ENCODE results near the gene MCC. TPM values are rescaled to one million over a fixed set of nuclear protein-coding genes. Genes with fewer than 3 reads are reported as not detected.

MCC gene
- total RNA-seq, 1 donor from 2014 or later: 31.9 TPM

DNA sequence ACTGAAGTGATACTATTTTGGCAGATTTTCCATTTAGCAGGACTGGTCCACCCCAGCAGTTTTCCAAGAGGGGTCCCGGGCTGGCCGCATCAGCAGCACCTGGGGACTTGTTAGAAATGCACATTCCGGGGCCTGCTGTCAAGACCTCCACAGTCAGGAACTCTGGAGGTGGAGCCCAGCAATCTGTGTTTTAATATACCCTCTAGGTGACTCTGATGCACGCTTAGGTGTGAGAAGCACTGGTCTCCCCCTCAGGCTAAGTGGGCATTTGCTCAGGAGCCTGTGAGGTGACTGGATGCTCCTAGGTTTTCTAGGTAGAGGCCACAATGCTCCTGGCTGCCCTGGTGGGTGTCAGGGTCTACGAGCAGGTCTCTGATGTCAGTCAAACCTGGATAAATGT lies 430.0 kb downstream of the MCC start:
- intact Hi-C loops (cut with DNase I): no loop called here
- DNase-seq (ENCODE audit: missing footprints) (no peak), ATAC-seq (no peak)

DNA sequence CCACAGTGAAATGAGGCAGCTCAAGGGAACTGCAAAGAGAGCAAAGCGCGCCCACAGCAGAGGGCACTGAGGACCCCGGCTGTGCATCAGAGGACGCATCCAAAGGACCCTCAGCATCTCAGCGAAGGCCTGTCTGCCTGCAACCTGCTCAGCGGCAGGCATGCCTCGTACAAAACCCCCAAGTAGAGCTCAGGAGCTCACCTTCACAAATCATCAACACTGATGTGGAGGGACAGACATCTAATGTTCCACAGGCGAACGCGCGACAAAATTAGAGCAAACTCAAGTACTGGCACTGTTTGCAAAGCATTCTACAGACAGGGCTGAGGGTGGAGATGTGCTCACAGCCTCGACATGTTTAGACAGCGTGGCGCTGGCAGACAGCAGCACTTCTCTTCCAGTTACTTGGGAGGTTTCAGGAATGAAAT lies 430.7 kb downstream of the MCC start:
- DNase-seq (ENCODE audit: missing footprints) (no peak), ATAC-seq (no peak)
- intact Hi-C loops (cut with DNase I): no loop called here

DNA sequence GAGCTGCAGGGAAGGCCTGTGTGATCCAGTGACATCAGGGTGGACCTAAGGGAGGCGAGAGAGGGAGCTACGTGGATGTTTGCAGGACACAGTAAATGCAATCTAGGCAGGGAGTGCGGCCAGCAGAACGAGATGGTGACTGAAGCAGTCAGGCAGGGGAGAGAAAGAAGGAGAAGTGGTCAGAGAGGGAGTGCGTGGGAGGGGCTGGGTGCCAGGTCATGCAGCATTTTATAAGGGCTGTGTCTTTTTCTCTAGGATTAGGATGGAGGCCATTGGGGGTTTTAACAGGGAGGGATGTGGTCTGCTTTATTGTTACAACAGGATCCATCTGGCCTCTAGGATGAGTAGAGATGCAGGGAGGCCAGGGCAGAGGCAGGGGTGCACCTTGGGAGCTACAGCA lies 431.3 kb downstream of the MCC start:
- DNase-seq (ENCODE audit: missing footprints): no peak
- intact Hi-C loops (cut with DNase I): no loop called here
- no peak for ATAC-seq

DNA sequence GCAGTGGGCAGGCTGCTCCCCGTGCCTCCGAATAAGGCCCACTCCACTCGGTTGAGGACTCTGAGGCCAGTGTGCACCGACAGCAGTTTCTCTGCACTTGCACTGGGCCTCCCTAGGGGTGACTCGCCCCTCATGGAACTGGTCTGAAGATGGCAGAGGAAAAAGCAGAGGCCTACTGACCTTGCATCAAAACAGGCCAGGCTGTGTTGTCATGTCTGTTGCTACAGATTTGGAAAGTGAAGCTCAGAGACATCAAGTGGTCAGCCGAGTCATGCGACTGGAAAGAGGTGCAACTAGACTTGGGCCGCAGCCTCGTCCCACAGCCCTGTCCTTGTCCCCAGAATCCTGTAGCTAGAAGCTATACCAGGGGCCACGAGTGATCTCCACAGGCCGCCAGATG lies 433.4 kb downstream of the MCC start:
- intact Hi-C loops (cut with DNase I): no loop called here
- ATAC-seq: no peak

DNA sequence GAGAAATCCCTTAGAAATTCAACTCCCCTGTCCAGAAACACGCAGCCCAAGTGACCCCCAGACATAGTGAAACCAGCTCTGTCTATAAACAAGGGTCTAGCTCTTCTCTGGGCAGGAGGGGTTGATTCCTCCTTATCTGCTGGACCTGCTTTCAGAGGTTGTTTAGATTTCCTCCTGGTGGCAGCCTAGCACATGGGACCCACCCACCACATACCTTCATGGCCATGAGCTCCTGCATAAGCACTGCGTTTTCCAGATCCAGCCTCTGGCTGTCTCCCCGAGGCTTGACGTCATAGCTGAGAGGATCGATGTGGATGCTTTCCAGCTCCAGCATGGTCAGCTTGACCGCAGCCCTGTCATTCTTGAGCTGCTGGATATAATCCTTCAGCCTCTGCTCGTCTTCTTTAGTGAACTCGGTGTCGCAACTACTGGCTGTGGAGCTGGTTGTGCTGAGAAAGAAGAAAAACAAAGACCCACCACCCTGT lies 434.7 kb downstream of the MCC start:
- intact Hi-C loops (cut with DNase I): no loop called here
- ATAC-seq (peak; percentile 33), DNase-seq (ENCODE audit: missing footprints) (no peak)

More for the DNA sequence above, 433.4 kb downstream of the MCC start:
- no peak for DNase-seq (ENCODE audit: missing footprints)

DNA sequence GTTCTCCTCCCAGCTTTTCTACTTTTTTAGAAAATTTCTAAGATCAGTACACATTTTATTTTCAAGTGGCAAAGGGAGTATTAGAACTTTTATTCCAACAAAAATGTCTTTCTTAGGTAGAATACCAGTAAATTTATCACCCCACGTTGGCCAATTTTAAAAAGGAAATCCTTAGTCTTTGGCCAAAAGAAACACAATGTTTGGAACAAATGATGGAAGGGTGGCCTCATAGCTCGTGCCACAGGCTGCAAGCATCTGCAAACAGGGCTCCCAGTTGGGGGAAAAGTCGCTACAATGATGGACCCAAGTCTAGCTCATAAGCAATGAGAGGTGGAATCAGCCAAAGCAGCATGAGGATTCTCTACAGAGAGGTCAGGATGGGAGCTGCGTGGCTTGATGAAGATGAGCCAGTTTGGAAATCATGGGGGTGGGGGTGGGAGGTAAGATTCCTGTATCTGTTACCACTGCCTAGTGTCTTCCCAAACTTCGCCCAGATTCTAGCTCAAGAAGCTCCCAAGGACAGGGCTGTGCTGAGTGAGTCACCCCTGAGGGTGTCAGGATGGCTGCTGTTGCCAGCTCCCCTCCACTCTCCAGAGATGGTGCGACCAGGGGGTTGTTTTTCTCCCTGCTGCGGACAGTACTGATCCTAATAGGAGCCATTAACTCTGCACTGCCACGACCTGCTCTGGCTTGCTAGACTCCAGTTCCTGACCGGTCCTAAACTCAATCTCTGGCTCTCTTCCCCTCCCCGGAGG lies 436.0 kb downstream of the MCC start:
- DNase-seq (ENCODE audit: missing footprints) (no peak), ATAC-seq (no peak)
- intact Hi-C loops (cut with DNase I): no loop called here

DNA sequence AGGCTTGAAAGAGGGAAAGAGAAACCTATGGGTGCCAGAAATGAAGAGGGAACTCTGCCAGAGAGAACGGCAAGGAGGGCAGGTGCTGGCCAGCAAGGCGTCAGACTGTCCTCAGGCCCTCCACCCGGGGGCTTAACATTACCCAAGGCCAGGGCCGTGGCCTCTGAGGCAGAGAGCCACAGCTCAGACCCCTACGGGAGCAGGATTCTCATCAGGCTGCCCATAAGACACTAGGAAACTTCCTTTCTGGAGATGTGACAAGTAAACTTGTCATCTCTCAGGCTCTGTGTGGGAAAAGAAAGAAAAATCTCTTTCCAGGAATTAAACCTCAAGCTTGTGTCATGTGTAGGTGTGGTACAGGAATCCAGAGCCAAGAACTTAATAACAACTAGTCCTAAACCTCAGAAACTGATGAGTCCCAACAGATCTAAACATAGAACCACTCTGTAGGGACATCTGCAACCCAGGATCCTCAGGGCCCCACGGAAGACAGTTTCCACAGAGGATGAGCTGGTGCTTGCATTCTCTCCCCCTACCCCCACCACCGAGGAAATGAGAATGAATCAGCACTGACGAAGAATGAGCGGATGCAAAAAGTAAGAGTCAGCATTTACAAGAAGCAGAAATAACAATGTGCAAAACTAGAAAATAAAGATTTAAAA lies 437.4 kb downstream of the MCC start:
- ATAC-seq: peak; percentile 57
- intact Hi-C loops (cut with DNase I): no loop called here

DNA sequence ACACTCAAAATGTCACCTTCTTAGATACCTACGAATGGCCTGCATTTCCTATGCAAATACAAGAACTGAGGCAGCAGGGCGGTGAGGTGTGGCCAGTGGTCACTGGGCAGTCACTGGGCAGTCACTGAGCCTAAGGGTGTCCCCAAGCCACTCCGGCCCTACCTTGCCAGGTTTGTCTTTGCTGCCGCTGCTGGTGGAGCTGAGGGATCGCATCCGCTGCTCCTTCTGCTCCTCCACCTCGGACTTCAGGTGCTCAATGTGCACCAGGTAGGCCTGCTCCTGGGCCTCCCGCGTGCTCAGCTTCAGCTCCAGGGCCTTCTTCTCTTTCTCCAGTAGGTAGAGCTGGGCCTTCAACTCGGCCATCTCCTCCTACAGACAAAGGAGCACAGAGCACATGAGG lies 439.3 kb downstream of the MCC start:
- DNase-seq (ENCODE audit: missing footprints) (no peak), ATAC-seq (no peak)
- intact Hi-C loops (cut with DNase I): no loop called here

More for the DNA sequence above, 437.4 kb downstream of the MCC start:
- no peak for DNase-seq (ENCODE audit: missing footprints)

DNA sequence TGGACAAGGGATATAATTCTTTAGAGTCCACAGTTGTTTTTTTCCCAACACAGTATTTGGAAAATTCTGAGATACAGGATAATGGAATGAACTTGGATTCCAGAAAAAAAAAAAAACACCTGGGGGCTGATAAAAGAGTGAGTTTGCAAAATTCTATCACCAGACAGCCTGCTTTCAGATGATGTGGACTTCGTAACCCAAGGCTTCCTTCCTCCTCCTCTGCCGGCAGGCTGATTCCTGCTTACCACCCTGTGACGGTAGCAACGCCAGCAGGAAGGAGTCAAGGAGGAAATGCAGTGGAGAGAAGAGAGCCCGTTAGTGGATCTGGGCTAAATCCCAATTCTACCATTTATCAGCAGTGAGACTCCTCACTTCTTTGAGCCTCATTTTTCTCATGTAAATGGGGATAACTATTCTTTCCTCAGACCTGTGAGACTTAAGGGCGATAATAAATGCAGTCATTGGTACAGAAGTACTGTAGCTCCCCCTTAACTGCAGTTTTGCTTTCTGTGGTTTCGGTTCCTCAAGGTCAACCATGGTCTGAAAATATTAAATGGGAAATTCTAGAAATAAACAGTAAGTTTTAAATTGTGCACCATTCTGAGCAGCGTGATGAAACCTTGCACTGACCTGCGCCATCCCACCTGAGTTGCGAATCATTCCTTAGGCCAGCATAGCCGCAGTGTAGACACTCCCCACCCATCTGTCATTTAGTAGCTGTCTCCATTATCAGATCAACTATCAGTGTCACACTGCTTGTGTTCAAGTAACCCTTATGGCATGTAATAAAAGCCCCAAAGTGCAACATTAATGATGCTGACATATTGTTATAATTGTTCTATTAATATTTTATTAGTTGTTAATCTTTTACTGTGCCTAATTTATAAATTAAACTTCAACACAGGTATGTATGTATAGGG lies 440.3 kb downstream of the MCC start:
- ATAC-seq (no peak), DNase-seq (ENCODE audit: missing footprints) (no peak)

DNA sequence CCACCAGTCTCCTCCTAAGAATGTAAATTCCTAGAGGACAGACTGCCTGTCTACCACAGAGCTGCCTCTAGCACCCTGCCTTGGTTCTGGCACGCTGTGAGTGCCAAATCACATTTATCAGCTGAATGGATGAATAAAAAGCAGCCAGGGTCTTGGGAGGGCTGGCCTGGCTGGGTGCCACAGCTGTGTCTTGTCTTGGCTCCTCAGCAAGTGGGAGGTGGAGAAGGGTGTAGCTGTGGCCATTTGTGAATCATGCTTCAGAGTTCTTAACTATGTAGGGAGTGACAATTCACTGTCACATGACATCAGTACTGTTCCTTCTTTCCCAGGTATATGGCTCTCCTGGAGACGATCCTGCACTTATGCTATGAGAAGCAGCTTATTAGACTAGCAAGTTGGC lies 441.0 kb downstream of the MCC start:
- intact Hi-C loops (cut with DNase I): no loop called here
- ATAC-seq: no peak

More for the DNA sequence above, 440.3 kb downstream of the MCC start:
- intact Hi-C loops (cut with DNase I): no loop called here

DNA sequence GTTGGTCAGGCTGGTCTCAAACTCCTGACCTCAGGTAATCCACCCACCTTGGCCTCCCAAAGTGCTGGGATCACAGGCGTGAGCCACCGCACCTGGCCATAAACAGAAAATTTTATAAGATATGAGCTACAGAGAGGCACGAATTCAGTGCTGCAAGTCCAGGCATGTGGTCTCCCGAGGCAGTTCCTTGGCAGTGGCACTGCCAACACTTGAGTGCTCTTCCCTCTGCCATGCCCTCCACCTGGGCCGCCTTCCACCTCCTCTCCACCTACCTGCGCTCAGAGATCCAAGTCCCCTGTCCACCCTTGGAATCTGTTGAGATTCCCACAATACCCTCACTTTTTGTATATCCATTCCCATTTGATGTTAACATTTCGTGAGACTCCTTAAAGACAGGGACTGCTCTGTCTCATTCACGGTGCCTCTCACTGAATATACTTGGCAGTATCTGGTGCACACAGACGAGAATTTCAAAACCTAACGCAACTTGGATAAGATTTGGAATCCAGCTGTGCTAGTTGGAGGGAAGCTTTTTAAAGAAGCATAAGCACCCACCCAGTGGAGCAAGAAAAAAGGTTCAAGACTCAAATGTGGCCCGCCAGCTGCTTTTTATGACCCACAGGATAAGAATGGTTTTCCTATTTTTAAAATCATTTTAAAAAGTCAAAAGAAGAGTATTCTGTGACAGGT lies 443.3 kb downstream of the MCC start:
- no peak for DNase-seq (ENCODE audit: missing footprints)
- intact Hi-C loops (cut with DNase I): loop anchor here (5.0 kb wide), 2 partner anchors 42 to 282 kb away; no protein-coding TSS in a partner anchor
- peak; percentile 37 for ATAC-seq

More for the DNA sequence above, 441.0 kb downstream of the MCC start:
- no peak for DNase-seq (ENCODE audit: missing footprints)

DNA sequence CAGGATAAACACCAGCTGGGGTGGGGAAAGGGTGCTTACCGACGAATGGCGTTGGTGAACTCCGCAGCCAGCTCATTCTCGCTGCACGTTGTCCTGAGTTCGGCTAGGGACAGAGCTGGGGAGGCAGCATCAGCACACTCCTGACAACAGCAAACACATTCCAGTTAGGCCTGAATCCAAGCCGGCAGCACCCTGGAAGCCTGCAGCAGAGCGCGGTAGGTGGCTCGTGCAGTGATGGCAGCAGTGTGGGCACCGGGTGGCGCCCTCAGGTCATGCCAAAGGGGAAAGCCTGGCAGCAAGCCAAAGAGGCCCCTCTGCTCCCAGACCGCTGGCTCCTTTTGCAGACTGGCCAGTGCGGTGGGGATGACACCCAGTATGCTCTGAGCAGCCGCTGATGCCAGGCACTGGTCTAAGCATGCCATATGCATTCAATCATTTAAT lies 444.7 kb downstream of the MCC start:
- peak; percentile 82 for DNase-seq (ENCODE audit: missing footprints)
- intact Hi-C loops (cut with DNase I): loop anchor here (5.0 kb wide), 2 partner anchors 44 to 284 kb away; no protein-coding TSS in a partner anchor
- ATAC-seq: peak; percentile 90

DNA sequence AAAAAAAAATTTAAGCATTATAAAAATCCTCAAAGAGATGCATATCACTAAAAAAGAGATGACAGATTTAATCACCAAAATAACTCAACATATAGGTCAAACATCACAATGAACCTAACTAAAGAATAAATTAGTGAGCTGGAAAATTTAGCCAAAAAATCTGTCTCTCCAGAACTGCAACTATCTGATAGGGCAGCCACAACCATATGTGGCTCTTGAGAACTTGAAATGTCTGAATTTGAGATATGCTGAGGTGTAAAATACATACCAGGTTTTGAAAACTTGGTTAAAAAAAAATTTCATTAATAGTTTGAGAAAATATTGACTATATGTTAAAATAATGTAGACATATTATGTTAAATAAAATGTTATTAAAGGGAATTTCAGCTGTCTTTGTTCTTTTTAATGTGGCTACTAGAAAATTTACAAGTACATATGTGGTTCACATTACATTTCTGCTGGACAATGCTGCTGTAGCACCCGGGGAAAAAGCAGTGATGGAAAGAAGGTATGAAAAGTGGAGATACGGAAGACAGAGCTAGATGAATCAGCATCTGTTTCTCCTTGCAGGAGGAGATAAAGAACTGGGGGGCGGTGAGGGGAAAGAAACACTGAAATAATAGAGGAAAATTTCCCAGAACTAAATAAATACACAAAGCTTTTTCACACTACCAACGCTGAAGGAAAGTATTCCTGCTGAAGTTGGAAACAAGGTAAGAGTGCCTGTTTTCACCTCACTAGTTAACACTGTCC lies 445.6 kb downstream of the MCC start:
- no peak for ATAC-seq
- DNase-seq (ENCODE audit: missing footprints): no peak
- intact Hi-C loops (cut with DNase I): loop anchor here (5.0 kb wide), 2 partner anchors 45 to 285 kb away; no protein-coding TSS in a partner anchor

DNA sequence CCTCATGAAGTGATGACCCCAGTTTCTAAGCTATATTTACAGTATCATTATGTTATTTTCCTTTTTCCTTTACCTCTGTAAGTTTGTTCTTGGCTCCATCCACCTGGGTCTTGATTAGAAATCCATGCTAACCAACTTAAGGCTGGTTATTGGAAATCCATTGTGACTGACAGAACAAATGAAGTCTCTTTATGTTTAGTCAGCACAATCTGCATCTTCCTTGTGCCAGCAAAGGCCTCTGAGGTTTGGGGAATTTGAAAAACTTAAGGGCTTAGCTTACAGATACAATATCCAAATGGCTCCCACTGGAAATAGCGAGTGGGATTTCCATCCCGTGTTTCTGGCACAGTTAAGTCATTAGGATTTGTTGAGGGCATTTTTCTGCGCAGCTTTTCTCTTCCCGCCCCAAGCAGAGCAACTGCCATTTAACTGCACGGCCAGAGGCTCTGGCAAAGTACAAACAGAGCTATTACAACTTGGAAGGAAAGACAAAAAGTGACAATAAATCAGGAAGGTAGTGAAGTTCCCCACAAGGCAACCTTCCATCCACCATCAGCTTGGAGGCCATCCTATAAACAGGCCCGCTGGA lies 447.5 kb downstream of the MCC start:
- intact Hi-C loops (cut with DNase I): loop anchor here (5.0 kb wide), 2 partner anchors 47 to 287 kb away; no protein-coding TSS in a partner anchor
- DNase-seq (ENCODE audit: missing footprints): no peak
- no peak for ATAC-seq

DNA sequence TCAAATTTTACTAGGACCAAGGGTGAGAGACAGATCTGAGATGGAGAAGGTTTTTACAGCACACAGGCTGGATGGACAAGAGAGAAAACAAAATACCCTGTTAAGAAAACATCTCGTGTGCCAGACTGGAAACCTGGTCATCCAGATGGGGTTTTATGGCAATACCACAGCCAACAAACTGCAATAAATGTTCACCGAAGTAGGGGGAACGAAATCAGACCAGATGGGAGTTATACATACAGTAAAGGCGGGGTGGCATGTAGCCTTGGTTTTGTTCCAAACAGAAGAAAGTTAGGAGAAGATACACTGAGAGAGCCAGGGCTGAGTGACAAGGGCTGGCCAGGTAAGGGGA lies 448.3 kb downstream of the MCC start:
- DNase-seq (ENCODE audit: missing footprints) (no peak), ATAC-seq (no peak)
- intact Hi-C loops (cut with DNase I): loop anchor here (5.0 kb wide), 2 partner anchors 47 to 287 kb away; no protein-coding TSS in a partner anchor

DNA sequence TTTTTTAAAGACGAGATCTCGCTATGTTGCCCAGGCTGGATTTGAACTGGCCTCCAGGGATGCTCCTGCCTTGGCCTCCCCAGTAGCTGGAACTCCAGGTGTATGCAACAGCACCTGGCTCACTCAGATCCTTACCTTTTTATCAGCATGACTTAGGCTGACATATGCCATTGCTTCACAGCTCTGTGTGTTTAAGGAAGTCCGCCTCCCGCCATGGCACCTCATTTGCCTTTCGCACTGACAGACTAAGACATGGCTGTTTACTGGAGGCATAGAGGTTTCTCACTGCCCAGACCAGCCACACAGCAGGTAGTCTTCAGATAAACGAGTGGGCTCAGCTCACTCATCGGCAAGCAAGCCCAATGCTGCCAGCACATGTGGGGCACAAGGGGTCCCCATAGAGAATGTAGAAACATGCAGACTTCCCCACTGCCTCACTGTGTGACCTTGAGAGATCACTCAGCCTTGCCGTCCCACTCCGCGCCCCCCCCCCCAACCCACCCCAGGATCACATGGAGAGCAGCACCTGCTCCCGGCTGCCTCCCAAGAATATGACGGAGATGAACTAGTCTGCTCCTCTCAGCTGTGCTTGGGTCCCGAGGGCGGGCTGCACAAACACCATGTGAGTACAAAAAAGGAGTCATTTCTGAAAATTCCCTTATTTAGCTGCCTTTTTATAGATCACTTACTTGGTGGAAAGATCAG lies 448.9 kb downstream of the MCC start:
- intact Hi-C loops (cut with DNase I): no loop called here
- ATAC-seq: no peak
- DNase-seq (ENCODE audit: missing footprints): no peak

DNA sequence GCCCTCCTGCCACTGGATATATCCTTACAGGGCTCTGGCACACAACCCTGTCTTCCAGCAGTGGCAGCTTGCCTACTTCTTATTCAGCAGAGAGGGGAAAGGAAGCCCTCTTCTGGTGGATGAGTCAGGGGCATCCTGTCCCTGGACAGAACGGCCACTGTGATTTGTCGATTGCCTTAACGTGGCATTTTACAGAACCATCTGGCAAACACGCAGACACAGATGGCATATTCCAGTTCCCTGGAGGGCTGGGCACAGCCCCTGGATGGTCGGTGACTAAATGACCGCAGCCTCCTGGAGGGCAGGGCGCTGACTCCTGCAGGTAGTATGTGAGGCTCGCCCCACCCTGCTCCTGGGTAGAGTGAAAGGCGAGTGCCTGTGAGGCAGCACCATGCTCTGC lies 449.5 kb downstream of the MCC start:
- no peak for ATAC-seq
- intact Hi-C loops (cut with DNase I): no loop called here
- DNase-seq (ENCODE audit: missing footprints): no peak

Measured in Right ventricle myocardium inferior (tissue), 1 donor.